OCI-LY1 (cell line): ENCODE data around the gene KAT2A.

Experiments
- EZH2 ChIP-seq: fragments of 200-600 bp; sonication (generic), shearing (Covaris generic); IDR thresholded peaks from 2 replicates; pipeline ENCODE4 v1.8.0; 2017; ENCODE audit warnings: borderline replicate concordance, mixed run types, mild to moderate bottlenecking, antibody characterized with exemption, low read length, moderate library complexity, mixed read lengths
- TF ChIP-seq, protein P1 (sequence below): fragments of 200-600 bp; sonication (generic), shearing (Covaris generic); IDR thresholded peaks from 2 replicates; pipeline ENCODE4 v1.5.1; 2017; ENCODE audit warnings: mild to moderate bottlenecking, antibody characterized with exemption, low read length, moderate library complexity, mixed read lengths

DNA sequence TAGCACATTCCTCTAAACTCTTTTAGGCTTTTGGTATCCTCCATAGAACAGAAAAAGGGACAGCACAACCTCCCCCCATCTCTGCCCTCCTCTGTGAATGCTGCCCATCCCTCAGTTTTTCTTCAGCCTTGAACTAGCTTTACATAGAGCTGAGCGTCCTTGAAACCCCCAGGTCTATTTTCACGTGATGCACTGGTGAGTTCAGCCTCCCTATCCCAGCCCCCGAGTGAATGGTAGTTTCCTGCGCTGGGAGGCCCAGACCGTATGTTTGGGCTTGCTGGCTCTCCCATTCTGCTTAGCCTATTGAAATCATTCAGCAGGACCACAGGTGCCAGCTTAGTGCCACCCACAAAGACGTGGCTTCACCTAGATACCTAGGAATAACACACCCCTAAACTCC lies 45.4 kb downstream of the KAT2A start:
- TF ChIP-seq, protein P1, sequence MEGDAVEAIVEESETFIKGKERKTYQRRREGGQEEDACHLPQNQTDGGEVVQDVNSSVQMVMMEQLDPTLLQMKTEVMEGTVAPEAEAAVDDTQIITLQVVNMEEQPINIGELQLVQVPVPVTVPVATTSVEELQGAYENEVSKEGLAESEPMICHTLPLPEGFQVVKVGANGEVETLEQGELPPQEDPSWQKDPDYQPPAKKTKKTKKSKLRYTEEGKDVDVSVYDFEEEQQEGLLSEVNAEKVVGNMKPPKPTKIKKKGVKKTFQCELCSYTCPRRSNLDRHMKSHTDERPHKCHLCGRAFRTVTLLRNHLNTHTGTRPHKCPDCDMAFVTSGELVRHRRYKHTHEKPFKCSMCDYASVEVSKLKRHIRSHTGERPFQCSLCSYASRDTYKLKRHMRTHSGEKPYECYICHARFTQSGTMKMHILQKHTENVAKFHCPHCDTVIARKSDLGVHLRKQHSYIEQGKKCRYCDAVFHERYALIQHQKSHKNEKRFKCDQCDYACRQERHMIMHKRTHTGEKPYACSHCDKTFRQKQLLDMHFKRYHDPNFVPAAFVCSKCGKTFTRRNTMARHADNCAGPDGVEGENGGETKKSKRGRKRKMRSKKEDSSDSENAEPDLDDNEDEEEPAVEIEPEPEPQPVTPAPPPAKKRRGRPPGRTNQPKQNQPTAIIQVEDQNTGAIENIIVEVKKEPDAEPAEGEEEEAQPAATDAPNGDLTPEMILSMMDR: no peak
- TF ChIP-seq EZH2: no peak
